ENCODE results near the gene FHIP1A.
A peak's percentile ranks its signal among the peaks of the same experiment; 100 is the strongest.

The FHIP1A gene

GRCh38 chr4:151409470-151410313 lies 716 bp downstream of the FHIP1A start:
- peak overlapping the region; percentile 6 for H3K4me3 ChIP-seq (replicated peaks; ENCODE audit: insufficient read depth, low read length)
- peak; percentile 28 to 52 for DNase-seq (ENCODE audit: low read depth in 1 of 2, low spot score in 1 of 2)
- TF ChIP-seq, protein P1, sequence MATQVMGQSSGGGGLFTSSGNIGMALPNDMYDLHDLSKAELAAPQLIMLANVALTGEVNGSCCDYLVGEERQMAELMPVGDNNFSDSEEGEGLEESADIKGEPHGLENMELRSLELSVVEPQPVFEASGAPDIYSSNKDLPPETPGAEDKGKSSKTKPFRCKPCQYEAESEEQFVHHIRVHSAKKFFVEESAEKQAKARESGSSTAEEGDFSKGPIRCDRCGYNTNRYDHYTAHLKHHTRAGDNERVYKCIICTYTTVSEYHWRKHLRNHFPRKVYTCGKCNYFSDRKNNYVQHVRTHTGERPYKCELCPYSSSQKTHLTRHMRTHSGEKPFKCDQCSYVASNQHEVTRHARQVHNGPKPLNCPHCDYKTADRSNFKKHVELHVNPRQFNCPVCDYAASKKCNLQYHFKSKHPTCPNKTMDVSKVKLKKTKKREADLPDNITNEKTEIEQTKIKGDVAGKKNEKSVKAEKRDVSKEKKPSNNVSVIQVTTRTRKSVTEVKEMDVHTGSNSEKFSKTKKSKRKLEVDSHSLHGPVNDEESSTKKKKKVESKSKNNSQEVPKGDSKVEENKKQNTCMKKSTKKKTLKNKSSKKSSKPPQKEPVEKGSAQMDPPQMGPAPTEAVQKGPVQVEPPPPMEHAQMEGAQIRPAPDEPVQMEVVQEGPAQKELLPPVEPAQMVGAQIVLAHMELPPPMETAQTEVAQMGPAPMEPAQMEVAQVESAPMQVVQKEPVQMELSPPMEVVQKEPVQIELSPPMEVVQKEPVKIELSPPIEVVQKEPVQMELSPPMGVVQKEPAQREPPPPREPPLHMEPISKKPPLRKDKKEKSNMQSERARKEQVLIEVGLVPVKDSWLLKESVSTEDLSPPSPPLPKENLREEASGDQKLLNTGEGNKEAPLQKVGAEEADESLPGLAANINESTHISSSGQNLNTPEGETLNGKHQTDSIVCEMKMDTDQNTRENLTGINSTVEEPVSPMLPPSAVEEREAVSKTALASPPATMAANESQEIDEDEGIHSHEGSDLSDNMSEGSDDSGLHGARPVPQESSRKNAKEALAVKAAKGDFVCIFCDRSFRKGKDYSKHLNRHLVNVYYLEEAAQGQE (IDR thresholded peaks at IDR 0.05; ENCODE audit: insufficient replicate concordance, low read depth), result no peak
- no peak for TF ChIP-seq POLR2AphosphoS5 (IDR thresholded peaks at IDR 0.05; ENCODE audit: low read depth)
- TF ChIP-seq CTCF (IDR thresholded peaks at IDR 0.05; ENCODE audit: insufficient read depth, low read length), result no peak
- TF ChIP-seq GABPA (IDR thresholded peaks at IDR 0.05; ENCODE audit: low read depth), result no peak
- TF ChIP-seq SPI1 (IDR thresholded peaks at IDR 0.05; ENCODE audit: borderline replicate concordance, low read depth), result no peak
- peaks cover 17% of the 10 kb centered on the region for H3K27me3 ChIP-seq (ENCODE audit: insufficient read depth, poor library complexity, severe bottlenecking)
- no peak overlapping the region for H3K27ac ChIP-seq (replicated peaks)

- H3K27me3 ChIP-seq (ENCODE audit: insufficient read depth, poor library complexity, severe bottlenecking), result no peaks in the 10 kb centered on the region
- DNase-seq (ENCODE audit: low read depth in 1 of 2, low spot score in 1 of 2), result no peak
- H3K27ac ChIP-seq (replicated peaks), result no peak overlapping the region
- TF ChIP-seq, protein P1 (IDR thresholded peaks at IDR 0.05; ENCODE audit: insufficient replicate concordance, low read depth), result no peak
- TF ChIP-seq GABPA (IDR thresholded peaks at IDR 0.05; ENCODE audit: low read depth) (no peak), CTCF (IDR thresholded peaks at IDR 0.05; ENCODE audit: insufficient read depth, low read length) (no peak), POLR2AphosphoS5 (IDR thresholded peaks at IDR 0.05; ENCODE audit: low read depth) (no peak), SPI1 (IDR thresholded peaks at IDR 0.05; ENCODE audit: borderline replicate concordance, low read depth) (no peak)
- no peak overlapping the region for H3K4me3 ChIP-seq (replicated peaks; ENCODE audit: insufficient read depth, low read length)
Observed at GRCh38 chr4:151415978-151416377, 7.0 kb downstream of the FHIP1A start.

GRCh38 chr4:151417164-151417571 lies 8.2 kb downstream of the FHIP1A start:
- TF ChIP-seq, protein P1 (IDR thresholded peaks at IDR 0.05; ENCODE audit: insufficient replicate concordance, low read depth), result no peak
- TF ChIP-seq POLR2AphosphoS5 (IDR thresholded peaks at IDR 0.05; ENCODE audit: low read depth), result no peak
- TF ChIP-seq CTCF (IDR thresholded peaks at IDR 0.05; ENCODE audit: insufficient read depth, low read length), result no peak
- no peak for TF ChIP-seq SPI1 (IDR thresholded peaks at IDR 0.05; ENCODE audit: borderline replicate concordance, low read depth)
- TF ChIP-seq GABPA (IDR thresholded peaks at IDR 0.05; ENCODE audit: low read depth), result no peak

More at GRCh38 chr4:151417164-151417571, 8.2 kb downstream of the FHIP1A start:
- no peak for DNase-seq (ENCODE audit: low read depth in 1 of 2, low spot score in 1 of 2)
- Histone ChIP-seq H3K27ac (replicated peaks) (no peak overlapping the region), H3K4me3 (replicated peaks; ENCODE audit: insufficient read depth, low read length) (no peak overlapping the region), H3K27me3 (ENCODE audit: insufficient read depth, poor library complexity, severe bottlenecking) (no peaks in the 10 kb centered on the region)

Data from HL-60 (cell line).